ENCODE results near the gene SRGAP2C. TPM values are rescaled to one million over a fixed set of nuclear protein-coding genes. Genes with fewer than 3 reads are reported as not detected.
"Not testable (repeated sequence)": the region's sequence is repeated elsewhere in the genome, so short reads cannot be mapped to it uniquely, and the experiment has no call there.

SRGAP2C gene
- total RNA-seq, 2 experiments from 2014 or later: 14.7 to 17.8 TPM

DNA sequence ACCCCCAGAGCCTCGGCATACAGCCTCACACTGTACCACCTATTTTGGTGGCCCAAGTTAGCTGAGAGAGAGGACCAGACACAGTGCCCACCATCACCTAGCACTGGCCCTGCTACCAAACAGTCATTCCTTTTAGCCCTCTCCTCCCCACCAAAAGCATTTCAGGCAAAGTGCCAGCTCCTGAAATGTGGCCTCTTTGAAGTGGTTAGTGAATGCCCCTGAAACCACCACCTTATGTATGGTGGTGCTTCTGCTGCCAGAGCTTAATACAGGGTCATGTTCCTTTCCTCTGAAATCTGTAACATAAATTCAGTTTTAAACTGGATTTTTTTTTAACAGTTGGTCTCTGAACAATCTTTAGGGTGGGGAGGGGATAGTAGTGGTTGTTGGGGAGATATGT is 175.8 kb downstream of the SRGAP2C start:
- not testable (repeated sequence) for ATAC-seq

DNA sequence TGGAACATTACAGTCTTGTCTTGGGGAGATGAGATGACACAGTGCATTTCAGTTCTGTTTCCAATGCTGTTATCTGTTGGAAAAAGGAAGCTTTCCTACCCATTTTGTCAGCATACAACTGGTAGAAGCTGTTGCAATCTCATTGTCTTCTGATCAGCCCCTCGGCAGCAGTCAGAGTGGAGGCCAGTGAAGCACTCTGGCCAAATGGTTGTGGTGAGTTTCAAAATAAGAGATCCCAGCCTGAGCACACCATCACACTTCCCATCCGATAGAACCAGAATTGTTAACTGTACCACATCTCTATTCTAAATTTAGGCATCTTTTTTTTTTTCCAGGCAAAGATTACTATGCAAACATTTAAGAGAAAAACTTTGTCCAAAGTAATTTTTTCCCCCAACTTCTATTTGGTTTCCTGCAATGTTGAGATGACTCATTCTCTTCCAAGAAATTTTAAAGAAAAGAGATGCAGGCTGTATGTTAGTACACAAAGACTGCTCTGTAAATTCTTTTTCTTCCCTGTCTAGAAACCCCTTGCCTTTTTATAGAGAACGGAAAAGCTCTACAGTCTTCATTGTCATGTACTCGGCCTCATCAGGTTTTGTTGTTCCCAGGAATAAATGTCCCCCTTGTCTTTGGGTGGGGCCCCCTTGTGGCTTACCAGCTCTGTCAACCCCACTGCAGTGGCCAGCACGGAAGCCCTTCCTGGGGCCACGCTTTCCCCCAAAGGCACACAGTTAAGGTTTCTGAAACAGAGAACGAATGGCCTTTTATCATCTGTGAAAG is 176.9 kb downstream of the SRGAP2C start:
- POLR2A ChIA-PET; CTCF ChIA-PET; H3K36me3 Mint-ChIP-seq (ENCODE audit: low read depth); H3K4me3 Mint-ChIP-seq; H3K4me1 Mint-ChIP-seq; DNase-seq; intact Hi-C loops (cut with DNase I, micrococcal nuclease); H3K9me3 Mint-ChIP-seq (ENCODE audit: low read depth); H3K27me3 Mint-ChIP-seq: not testable (repeated sequence)
- peak; percentile 23 for ATAC-seq
- H3K27ac Mint-ChIP-seq: peak overlapping the region; percentile 78

More for the DNA sequence above, 175.8 kb downstream of the SRGAP2C start:
- POLR2A ChIA-PET; H3K4me3 Mint-ChIP-seq; H3K4me1 Mint-ChIP-seq; H3K27ac Mint-ChIP-seq; DNase-seq; intact Hi-C loops (cut with DNase I, micrococcal nuclease); CTCF ChIA-PET; H3K27me3 Mint-ChIP-seq; H3K36me3 Mint-ChIP-seq (ENCODE audit: low read depth); H3K9me3 Mint-ChIP-seq (ENCODE audit: low read depth): not testable (repeated sequence)

DNA sequence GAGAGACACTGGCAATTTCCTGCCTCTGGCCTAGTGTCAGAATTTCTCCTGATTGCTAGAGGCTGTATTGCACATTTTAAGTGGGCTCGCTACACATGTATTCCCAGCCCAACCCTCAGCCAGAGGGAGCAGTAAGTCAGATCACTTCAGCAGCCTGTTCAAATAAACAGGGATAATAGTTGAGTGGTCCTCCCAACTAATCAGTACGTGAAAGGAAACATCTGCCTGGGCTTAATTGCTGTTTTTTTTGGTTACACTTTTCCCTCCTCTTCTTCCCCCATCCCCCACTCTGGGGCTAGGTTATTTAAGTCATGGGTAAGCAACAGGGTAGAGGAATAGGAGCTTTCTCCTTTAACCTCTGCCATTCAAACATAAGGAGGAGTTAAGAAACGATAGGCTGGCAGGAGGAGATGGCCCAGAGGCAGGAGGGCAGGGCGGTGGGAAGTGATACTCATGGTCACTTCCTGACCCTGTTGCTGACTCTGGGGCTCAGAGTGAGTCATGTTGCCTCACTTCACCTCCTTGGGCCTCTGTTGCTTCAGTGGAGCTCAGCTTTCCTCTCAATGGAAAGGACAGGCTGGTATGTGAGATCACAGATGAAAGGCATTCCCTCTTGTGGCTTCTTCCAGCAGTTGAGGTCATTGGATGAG is 177.6 kb downstream of the SRGAP2C start:
- H3K4me3 Mint-ChIP-seq; POLR2A ChIA-PET; H3K4me1 Mint-ChIP-seq; H3K36me3 Mint-ChIP-seq (ENCODE audit: low read depth); H3K27me3 Mint-ChIP-seq; intact Hi-C loops (cut with DNase I, micrococcal nuclease); CTCF ChIA-PET; H3K9me3 Mint-ChIP-seq (ENCODE audit: low read depth): not testable (repeated sequence)
- ATAC-seq (peak; percentile 72), DNase-seq (peak; percentile 33)
- peak overlapping the region; percentile 70 for H3K27ac Mint-ChIP-seq

DNA sequence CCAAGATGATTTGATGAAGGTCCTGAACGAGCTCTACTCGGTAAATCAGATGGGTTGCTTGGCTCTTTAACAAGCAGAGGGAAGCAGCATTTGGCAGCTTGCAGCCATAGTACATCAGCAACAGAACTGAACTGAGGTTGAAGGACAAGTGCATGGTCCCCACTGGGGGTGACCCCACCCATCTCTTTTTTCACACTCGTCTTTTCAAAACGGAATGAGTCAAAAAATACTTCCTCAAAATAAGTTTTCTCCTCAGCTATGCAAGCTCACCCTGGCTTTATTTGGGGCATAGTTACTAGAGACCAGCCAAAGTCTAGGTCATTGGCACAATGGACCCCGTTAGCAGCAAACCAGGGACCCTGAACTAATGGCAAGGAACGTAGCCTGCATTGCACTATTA is 180.5 kb downstream of the SRGAP2C start:
- DNase-seq; H3K27ac Mint-ChIP-seq; CTCF ChIA-PET; ATAC-seq; H3K27me3 Mint-ChIP-seq; H3K9me3 Mint-ChIP-seq (ENCODE audit: low read depth); POLR2A ChIA-PET; H3K4me3 Mint-ChIP-seq; H3K4me1 Mint-ChIP-seq; H3K36me3 Mint-ChIP-seq (ENCODE audit: low read depth); intact Hi-C loops (cut with DNase I, micrococcal nuclease): not testable (repeated sequence)

DNA sequence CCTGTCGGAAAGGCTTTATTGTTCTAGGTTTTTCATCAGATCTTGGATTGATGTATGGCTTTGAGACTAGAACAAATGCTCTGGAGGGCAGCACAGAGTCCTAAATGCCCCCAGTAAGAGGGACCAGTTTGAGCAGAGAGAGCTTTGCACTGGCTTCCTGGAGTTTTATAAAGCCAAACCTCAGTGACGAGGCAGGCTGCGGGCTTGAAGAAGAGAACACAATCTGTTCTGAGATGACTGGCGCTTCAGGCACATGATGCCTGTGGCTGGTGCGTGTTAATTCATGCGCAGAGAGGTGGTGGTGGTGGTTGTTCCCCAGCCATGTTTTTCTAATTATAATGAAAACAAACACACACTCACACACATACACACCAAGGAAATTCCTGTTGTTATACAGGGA is 180.9 kb downstream of the SRGAP2C start:
- POLR2A ChIA-PET; H3K4me1 Mint-ChIP-seq; H3K9me3 Mint-ChIP-seq (ENCODE audit: low read depth); H3K36me3 Mint-ChIP-seq (ENCODE audit: low read depth); intact Hi-C loops (cut with DNase I, micrococcal nuclease); H3K27me3 Mint-ChIP-seq; H3K27ac Mint-ChIP-seq; H3K4me3 Mint-ChIP-seq; CTCF ChIA-PET: not testable (repeated sequence)
- ATAC-seq (peak; percentile 89), DNase-seq (peak; percentile 84)

DNA sequence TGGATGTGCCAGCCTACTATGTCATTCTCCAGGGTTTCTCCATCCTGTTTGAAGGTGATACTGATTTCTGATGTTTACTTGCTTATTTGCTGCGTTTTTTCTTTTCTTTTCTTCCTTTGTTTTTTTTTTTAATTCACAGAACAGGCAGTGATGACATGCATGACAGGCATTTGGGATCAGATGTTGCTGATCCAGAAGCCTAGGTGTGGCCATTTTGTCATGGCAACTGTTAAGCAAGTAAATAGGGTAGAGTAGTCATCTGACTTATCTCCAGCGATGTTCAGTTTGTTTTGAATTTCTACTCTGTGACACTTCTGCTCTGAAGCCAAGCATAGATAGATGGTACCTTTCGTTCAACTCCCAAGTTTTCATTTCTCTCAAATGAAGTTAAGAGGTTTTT is 181.4 kb downstream of the SRGAP2C start:
- CTCF ChIA-PET; DNase-seq; H3K27ac Mint-ChIP-seq; H3K36me3 Mint-ChIP-seq (ENCODE audit: low read depth); H3K4me1 Mint-ChIP-seq; intact Hi-C loops (cut with DNase I, micrococcal nuclease); ATAC-seq; H3K4me3 Mint-ChIP-seq; POLR2A ChIA-PET; H3K9me3 Mint-ChIP-seq (ENCODE audit: low read depth); H3K27me3 Mint-ChIP-seq: not testable (repeated sequence)

DNA sequence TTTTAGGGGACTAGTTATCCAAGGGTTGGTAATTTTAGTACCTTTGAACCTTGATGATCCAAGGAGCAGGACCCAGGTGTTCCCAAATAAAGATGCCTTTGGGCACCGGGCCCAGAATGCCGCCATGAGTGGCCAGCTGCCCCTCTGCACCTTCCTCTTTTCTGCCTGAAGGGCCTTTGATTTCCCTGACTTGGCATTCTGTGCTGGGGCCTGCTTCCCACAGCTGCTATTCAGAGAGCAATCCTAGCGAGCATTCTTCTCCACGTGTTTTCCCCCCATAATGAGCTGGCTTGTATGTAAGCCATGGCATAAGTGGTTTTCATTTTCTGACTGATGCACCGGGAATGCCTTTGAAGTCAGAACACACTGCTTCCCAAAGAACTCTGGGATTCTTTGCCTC is 184.1 kb downstream of the SRGAP2C start:
- not testable (repeated sequence) for H3K36me3 Mint-ChIP-seq (ENCODE audit: low read depth); H3K4me1 Mint-ChIP-seq; ATAC-seq

DNA sequence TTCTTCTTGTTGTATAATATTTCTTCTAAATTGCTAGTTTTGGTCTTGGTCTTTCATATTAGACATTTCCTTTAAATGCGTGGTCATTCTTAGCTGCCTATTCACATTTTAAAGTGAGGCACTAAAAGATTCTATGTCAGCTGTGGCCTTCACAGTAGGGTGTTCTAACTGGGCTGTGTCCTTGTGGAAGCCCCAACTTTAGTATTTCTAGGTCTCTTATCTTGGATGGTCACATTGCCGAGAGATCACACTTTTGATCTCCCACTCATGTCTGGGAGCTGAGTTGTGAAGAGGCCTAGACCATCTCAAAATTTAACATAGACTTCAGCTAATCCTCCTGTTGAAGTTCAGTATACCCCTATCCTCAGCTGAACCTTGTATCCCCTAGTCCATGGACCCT is 185.2 kb downstream of the SRGAP2C start:
- ATAC-seq; CTCF ChIA-PET; H3K36me3 Mint-ChIP-seq (ENCODE audit: low read depth); POLR2A ChIA-PET; H3K4me1 Mint-ChIP-seq; H3K4me3 Mint-ChIP-seq; H3K27me3 Mint-ChIP-seq; DNase-seq; H3K27ac Mint-ChIP-seq; H3K9me3 Mint-ChIP-seq (ENCODE audit: low read depth); intact Hi-C loops (cut with DNase I, micrococcal nuclease): not testable (repeated sequence)

More for the DNA sequence above, 184.1 kb downstream of the SRGAP2C start:
- H3K27me3 Mint-ChIP-seq; POLR2A ChIA-PET; CTCF ChIA-PET; H3K9me3 Mint-ChIP-seq (ENCODE audit: low read depth); DNase-seq; intact Hi-C loops (cut with DNase I, micrococcal nuclease); H3K4me3 Mint-ChIP-seq; H3K27ac Mint-ChIP-seq: not testable (repeated sequence)

DNA sequence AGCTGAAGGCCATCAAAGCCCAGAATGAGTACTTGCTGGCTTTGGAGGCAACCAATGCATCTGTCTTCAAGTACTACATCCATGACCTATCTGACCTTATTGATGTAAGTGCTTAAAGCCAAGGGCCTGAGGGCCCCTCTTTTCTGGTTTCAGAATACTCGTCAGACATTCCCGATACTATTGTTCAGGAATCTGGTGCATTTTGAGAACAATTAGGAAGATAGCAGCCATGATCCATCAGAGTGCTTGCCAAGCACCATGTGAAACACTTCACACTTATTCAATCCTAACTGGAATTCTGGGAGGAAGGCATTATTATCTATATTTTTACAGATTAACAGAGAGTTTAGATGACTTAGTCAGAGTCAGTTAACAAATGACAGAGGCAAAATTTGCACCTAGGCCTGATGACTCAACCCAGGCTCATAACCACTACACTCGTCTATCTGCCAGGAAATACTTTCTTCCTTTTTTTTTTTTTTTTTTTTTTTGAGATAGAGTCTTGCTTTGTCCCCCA is 190.1 kb downstream of the SRGAP2C start:
- POLR2A ChIA-PET; H3K27ac Mint-ChIP-seq; CTCF ChIA-PET; H3K36me3 Mint-ChIP-seq (ENCODE audit: low read depth); DNase-seq; H3K27me3 Mint-ChIP-seq; intact Hi-C loops (cut with DNase I, micrococcal nuclease); H3K4me1 Mint-ChIP-seq; H3K4me3 Mint-ChIP-seq; H3K9me3 Mint-ChIP-seq (ENCODE audit: low read depth): not testable (repeated sequence)
- peak; percentile 90 for ATAC-seq

DNA sequence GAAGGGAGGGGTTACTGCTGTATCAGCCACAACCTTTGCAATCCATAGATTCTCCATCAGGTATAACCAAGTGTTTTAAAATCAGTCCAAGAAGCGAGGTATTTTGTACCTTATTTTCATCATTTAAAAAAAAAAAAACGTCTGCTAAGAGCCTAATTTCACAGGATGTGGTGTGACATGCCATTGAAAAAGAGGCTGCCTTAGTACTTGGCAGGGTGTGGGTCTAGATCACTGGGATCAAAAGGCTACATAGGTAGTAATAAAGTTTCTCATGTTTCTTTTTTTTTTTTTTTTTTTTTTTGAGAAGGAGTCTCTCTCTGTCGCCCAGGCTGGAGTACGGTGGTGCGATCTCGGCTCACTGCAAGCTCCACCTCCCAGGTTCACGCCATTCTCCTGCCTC is 192.2 kb downstream of the SRGAP2C start:
- ATAC-seq: peak; percentile 38
- H3K27ac Mint-ChIP-seq, H3K27me3 Mint-ChIP-seq: not testable (repeated sequence)

DNA sequence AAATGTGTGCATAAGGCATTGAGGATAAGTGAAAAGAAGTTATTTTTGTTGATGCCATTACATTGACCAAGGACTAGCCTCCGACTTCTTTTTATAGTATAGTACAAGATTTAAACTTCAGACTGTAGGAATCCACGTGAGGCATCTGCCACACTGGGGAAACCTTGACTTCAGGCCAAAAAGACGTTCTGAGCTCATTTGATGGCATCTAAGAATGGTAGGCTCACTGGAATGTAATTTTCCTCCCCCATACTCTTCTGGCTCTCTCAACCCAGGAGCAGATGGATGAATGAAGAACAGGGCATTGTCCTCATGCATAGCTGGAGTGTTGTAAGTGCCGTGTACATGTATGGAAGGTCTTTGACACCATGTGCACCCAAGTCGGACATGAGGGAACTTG is 194.0 kb downstream of the SRGAP2C start:
- H3K27me3 Mint-ChIP-seq; POLR2A ChIA-PET; H3K4me1 Mint-ChIP-seq; H3K27ac Mint-ChIP-seq; DNase-seq; intact Hi-C loops (cut with DNase I, micrococcal nuclease); H3K9me3 Mint-ChIP-seq (ENCODE audit: low read depth); ATAC-seq; H3K4me3 Mint-ChIP-seq; CTCF ChIA-PET; H3K36me3 Mint-ChIP-seq (ENCODE audit: low read depth): not testable (repeated sequence)

More for the DNA sequence above, 192.2 kb downstream of the SRGAP2C start:
- CTCF ChIA-PET; H3K4me3 Mint-ChIP-seq; H3K9me3 Mint-ChIP-seq (ENCODE audit: low read depth); H3K4me1 Mint-ChIP-seq; DNase-seq; intact Hi-C loops (cut with DNase I, micrococcal nuclease); H3K36me3 Mint-ChIP-seq (ENCODE audit: low read depth); POLR2A ChIA-PET: not testable (repeated sequence)

DNA sequence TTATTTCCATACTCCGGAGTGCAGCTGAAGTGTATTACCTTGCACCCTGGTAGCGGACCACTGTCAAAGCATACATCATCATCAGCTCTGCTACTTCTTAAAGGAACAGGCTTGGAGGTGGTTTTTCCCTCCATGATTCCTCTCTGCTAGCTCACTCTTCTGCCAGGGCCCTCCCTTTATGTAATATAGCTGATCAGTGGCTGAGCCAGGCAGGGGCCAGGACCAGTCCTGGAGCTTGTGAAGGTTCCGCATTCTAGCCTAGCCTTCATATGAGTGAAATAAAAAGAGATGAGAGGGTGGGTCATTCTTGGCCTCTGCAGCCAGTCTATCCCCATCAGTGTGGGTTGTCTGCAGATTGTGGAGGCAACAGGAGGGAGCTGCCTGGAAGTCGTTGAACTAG is 200.0 kb downstream of the SRGAP2C start:
- H3K9me3 Mint-ChIP-seq (ENCODE audit: low read depth); CTCF ChIA-PET; H3K36me3 Mint-ChIP-seq (ENCODE audit: low read depth); H3K27ac Mint-ChIP-seq; H3K27me3 Mint-ChIP-seq; intact Hi-C loops (cut with DNase I, micrococcal nuclease); ATAC-seq; H3K4me1 Mint-ChIP-seq; DNase-seq; H3K4me3 Mint-ChIP-seq; POLR2A ChIA-PET: not testable (repeated sequence)

Data from activated CD4-positive, alpha-beta T cell treated with anti-CD3 and anti-CD28 coated beads for 36 hours (primary cell).